T follicular helper cell (primary cell): ENCODE measurements around the gene STOX1.
A peak's percentile ranks its signal among the peaks of the same experiment; 100 is the strongest.
"Not testable (repeated sequence)": the region's sequence is repeated elsewhere in the genome, so short reads cannot be mapped to it uniquely, and the experiment has no call there.

Experiments
- DNase-seq: peaks from one replicate; pipeline ENCODE4 v3.0.0-alpha.2; 2020; ENCODE audit warnings: low read depth

Gene STOX1

GRCh38 chr10:68879628-68880027, 52.3 kb downstream of the STOX1 start:
- DNase-seq: no peak

GRCh38 chr10:68880181-68880580, 52.9 kb downstream of the STOX1 start:
- DNase-seq: no peak

- no peak for DNase-seq
These were observed 67.7 kb downstream of the STOX1 start for GRCh38 chr10:68895041-68895440.

GRCh38 chr10:68897336-68897741, 70.0 kb downstream of the STOX1 start:
- no peak for DNase-seq

- DNase-seq: no peak
These were observed 71.9 kb downstream of the STOX1 start for GRCh38 chr10:68899186-68899745.

- no peak for DNase-seq
These were observed 73.2 kb downstream of the STOX1 start for GRCh38 chr10:68900427-68901104.

- DNase-seq: peak; percentile 93
These were observed 74.0 kb downstream of the STOX1 start, which contains the start of gene DDX50 for GRCh38 chr10:68901105-68901927. Gene DDX50 (plus strand): TSS chr10:68901315. CDS start chr10:68901385, 70 bp downstream.

- DNase-seq: no peak
These were observed 75.1 kb downstream of the STOX1 start for GRCh38 chr10:68902382-68902781.

- DNase-seq: no peak
These were observed 97.3 kb downstream of the STOX1 start for GRCh38 chr10:68924593-68924992.

- DNase-seq: no peak
These were observed 98.2 kb downstream of the STOX1 start for GRCh38 chr10:68925489-68925888.

GRCh38 chr10:68929157-68929556, 101.8 kb downstream of the STOX1 start:
- DNase-seq: not testable (repeated sequence)

- not testable (repeated sequence) for DNase-seq
These were observed 102.6 kb downstream of the STOX1 start for GRCh38 chr10:68929888-68930287.

- not testable (repeated sequence) for DNase-seq
These were observed 105.5 kb downstream of the STOX1 start for GRCh38 chr10:68932860-68933259.

- no peak for DNase-seq
These were observed 107.7 kb downstream of the STOX1 start for GRCh38 chr10:68934994-68935393.

GRCh38 chr10:68938117-68938516, 110.8 kb downstream of the STOX1 start:
- no peak for DNase-seq

GRCh38 chr10:68938884-68939283, 111.6 kb downstream of the STOX1 start:
- DNase-seq: no peak

- not testable (repeated sequence) for DNase-seq
These were observed 113.6 kb downstream of the STOX1 start for GRCh38 chr10:68940917-68941316.
